ENCODE measurements around the gene MRPL1. TPM values are rescaled to one million over a fixed set of nuclear protein-coding genes. Genes with fewer than 3 reads are reported as not detected.

The MRPL1 gene
- total and polyA plus RNA-seq, 9 of the 15 experiments (the other 6 are each of a cell fraction or from before 2014, with no cell fraction given) = 38.4 to 75.7 (median 63.7) TPM

DNA sequence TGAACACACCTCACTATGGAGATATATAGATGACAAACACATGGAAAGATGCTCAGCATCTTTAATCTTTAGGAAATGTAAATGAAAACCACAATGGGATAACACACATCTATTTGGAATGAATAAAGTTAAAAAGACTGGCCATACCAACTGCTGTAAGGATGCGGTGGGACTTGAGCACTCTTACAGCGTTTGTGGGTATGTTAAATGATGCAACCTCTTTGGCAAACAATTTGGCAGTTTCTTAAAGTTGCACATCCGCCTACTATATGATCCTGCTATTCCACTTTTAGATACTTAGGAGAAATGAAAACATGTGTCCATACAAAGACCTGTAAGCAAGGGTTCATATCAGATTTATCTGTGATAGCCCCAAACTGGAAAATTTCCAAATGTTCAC lies 50.7 kb downstream of the MRPL1 start (continued):
- no peak for TF ChIP-seq ZKSCAN8 (CRISPR knock-in tag; IDR thresholded peaks at IDR 0.05)
- TF ChIP-seq, protein P1, sequence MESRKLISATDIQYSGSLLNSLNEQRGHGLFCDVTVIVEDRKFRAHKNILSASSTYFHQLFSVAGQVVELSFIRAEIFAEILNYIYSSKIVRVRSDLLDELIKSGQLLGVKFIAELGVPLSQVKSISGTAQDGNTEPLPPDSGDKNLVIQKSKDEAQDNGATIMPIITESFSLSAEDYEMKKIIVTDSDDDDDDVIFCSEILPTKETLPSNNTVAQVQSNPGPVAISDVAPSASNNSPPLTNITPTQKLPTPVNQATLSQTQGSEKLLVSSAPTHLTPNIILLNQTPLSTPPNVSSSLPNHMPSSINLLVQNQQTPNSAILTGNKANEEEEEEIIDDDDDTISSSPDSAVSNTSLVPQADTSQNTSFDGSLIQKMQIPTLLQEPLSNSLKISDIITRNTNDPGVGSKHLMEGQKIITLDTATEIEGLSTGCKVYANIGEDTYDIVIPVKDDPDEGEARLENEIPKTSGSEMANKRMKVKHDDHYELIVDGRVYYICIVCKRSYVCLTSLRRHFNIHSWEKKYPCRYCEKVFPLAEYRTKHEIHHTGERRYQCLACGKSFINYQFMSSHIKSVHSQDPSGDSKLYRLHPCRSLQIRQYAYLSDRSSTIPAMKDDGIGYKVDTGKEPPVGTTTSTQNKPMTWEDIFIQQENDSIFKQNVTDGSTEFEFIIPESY (CRISPR knock-in tag; IDR thresholded peaks at IDR 0.05) = no peak
- TF ChIP-seq KAT2B (IDR thresholded peaks at IDR 0.05; ENCODE audit: low read depth, low read length) = no peak
- no peak for TF ChIP-seq GTF2E2 (tag; IDR thresholded peaks at IDR 0.05)

DNA sequence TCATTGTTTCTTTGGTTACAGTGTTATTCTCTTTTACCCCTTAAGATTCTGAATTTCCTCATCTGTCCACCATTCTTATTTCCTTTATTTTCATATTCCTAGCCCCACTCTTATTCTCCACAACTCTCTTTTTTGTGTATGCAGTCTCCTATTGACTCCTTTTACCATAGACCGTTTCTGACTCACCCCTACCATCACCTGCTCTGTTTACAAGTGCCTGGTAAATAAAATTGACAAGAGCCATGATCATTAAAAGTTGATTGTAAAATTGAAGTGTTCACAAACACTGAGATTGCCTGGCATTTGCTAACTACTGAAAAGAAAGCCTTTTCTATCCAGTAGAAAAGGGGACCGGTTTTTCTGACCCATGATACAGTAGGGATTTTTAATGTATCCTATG lies 54.4 kb downstream of the MRPL1 start:
- H3K36me3 ChIP-seq (ENCODE audit: control insufficient read depth, insufficient read depth, low read length) = peaks cover 5% of the 10 kb centered on the region; the same call in 1 of the 3 replicates
- TF ChIP-seq HIVEP1 (CRISPR knock-in tag; IDR thresholded peaks at IDR 0.05) (no peak), DDX20 (tag; IDR thresholded peaks at IDR 0.05; ENCODE audit: low read depth) (no peak), HNRNPL (IDR thresholded peaks at IDR 0.05; ENCODE audit: low read depth, low read length) (no peak), FOXK1 (CRISPR knock-in tag; IDR thresholded peaks at IDR 0.05; ENCODE audit: borderline replicate concordance) (no peak), ZNF695 (CRISPR knock-in tag; IDR thresholded peaks at IDR 0.05) (no peak), EP300 (IDR thresholded peaks at IDR 0.05; ENCODE audit: low read length) (no peak), ZNF282 (CRISPR knock-in tag; IDR thresholded peaks at IDR 0.05) (no peak), SMARCE1 (IDR thresholded peaks at IDR 0.05) (no peak)
- TF ChIP-seq, protein P2, sequence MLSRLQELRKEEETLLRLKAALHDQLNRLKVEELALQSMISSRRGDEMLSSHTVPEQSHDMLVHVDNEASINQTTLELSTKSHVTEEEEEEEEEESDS (CRISPR knock-in tag; IDR thresholded peaks at IDR 0.05) = no peak
- TF ChIP-seq, protein P3, sequence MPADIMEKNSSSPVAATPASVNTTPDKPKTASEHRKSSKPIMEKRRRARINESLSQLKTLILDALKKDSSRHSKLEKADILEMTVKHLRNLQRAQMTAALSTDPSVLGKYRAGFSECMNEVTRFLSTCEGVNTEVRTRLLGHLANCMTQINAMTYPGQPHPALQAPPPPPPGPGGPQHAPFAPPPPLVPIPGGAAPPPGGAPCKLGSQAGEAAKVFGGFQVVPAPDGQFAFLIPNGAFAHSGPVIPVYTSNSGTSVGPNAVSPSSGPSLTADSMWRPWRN (IDR thresholded peaks at IDR 0.05; ENCODE audit: low read depth) = no peak
- TF ChIP-seq, protein P4, sequence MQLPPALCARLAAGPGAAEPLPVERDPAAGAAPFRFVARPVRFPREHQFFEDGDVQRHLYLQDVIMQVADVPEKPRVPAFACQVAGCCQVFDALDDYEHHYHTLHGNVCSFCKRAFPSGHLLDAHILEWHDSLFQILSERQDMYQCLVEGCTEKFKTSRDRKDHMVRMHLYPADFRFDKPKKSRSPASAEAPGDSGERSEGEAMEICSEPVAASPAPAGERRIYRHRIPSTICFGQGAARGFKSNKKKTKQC (CRISPR knock-in tag; IDR thresholded peaks at IDR 0.05) = no peak
- TF ChIP-seq, protein P5, sequence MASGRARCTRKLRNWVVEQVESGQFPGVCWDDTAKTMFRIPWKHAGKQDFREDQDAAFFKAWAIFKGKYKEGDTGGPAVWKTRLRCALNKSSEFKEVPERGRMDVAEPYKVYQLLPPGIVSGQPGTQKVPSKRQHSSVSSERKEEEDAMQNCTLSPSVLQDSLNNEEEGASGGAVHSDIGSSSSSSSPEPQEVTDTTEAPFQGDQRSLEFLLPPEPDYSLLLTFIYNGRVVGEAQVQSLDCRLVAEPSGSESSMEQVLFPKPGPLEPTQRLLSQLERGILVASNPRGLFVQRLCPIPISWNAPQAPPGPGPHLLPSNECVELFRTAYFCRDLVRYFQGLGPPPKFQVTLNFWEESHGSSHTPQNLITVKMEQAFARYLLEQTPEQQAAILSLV (tag; IDR thresholded peaks at IDR 0.05) = no peak

More for the DNA sequence above, 54.4 kb downstream of the MRPL1 start:
- H3K9ac ChIP-seq (ENCODE audit: insufficient read depth in 1 of 2, low read depth in 2 of 2, low read length in 2 of 2) = no peak overlapping the region
- FAIRE-seq = no peak
- ATAC-seq = no peak
- no peak overlapping the region for H2AFZ ChIP-seq (ENCODE audit: low read depth, low read length)
- H3K27ac ChIP-seq (ENCODE audit: extremely low read depth, low read depth, low read length) = no peak overlapping the region
- no TSS peak for BruUV-seq (replicated peaks)
- in situ Hi-C loops (cut with MboI) = no loop called here
- 97% methylated on average over 2 of the region's 2 CpGs for WGBS (ENCODE audit: insufficient coverage, low coverage, missing lambda C conversion rate)
- H3K27me3 ChIP-seq (ENCODE audit: control insufficient read depth in 2 of 2, insufficient read depth in 2 of 2, low read length in 2 of 2) = no peaks in the 10 kb centered on the region
- no peak overlapping the region for H3K4me3 ChIP-seq
- H3K79me2 ChIP-seq (ENCODE audit: control insufficient read depth, insufficient read depth, low read length) = no peaks in the 10 kb centered on the region
- DNase-seq (ENCODE audit: extremely low read depth in 1 of 4, low spot score in 3 of 4) = no peak
- H3K4me1 ChIP-seq (replicated peaks in 1 of 2; ENCODE audit: control insufficient read depth in 2 of 2, insufficient read depth in 2 of 2, low read length in 2 of 2) = no peaks in the 10 kb centered on the region; a peak in 1 of 5 replicates
- H4K20me1 ChIP-seq (replicated peaks; ENCODE audit: control insufficient read depth, insufficient read depth, low read length) = no peaks in the 10 kb centered on the region
- CTCF ChIA-PET (ENCODE audit: low intra/inter-chr PET ratio) = no interaction called here
- no peak overlapping the region for H3K4me2 ChIP-seq (ENCODE audit: insufficient read depth, low read length)
- H3K9me1 ChIP-seq (ENCODE audit: control insufficient read depth, insufficient read depth, low read length) = no peaks in the 10 kb centered on the region
- no peaks in the 10 kb centered on the region for H3K9me3 ChIP-seq (replicated peaks; ENCODE audit: control insufficient read depth, insufficient read depth, low read depth, low read length)
- intact Hi-C loops (cut with micrococcal nuclease) = no loop called here
- POLR2A ChIA-PET = no interaction called here

All from K562 (cell line).